HG02885 (cell line): ENCODE results near the gene IL13RA1.
"Not testable (repeated sequence)": the region's sequence is repeated elsewhere in the genome, so short reads cannot be mapped to it uniquely, and the experiment has no call there.

Experiments used
- ATAC-seq: cut with Tn5 transposase; IDR thresholded peaks from one replicate; pipeline ENCODE4 v1.9.1; 2021; ENCODE audit warnings: mild to moderate bottlenecking; ENCODE audit not compliant: unreplicated experiment, poor library complexity

The IL13RA1 gene

DNA sequence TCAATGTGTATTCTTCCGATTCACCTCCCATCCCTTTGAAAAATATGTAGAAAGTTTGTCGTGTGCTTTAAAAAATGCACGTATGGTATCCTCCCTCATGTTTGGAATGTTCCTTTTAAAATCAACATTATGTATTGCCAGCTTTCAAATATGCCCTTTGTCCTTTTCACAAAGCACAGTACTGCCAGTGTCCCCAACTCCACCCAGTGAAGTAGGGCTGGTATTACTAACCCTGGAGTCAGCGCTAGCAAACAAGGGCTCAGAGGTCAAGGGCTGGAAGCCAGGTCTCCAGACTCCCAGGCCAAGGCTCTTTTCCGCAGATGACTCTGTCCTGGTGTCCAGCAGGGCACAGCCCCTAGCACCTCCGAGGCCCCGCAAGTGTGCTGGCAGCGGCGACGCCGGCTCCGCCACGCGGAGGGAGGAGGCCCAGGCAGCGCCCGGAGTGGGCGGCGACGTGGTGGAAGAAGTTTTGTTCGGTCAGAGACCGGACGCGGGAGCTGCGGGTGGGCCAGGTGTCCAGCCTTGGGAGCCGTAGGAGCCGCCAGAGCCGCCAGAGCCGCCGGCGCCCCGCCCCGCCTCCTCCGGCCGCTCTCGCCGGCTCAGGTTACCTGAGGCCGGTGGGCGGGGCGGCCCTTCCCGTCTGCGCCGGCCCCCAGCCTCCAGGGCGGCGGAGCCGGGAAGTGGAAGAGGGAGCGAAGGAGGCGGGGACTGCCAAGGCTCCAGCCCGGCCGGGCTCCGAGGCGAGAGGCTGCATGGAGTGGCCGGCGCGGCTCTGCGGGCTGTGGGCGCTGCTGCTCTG is at the start of gene IL13RA1:
TSS of gene IL13RA1 (plus strand) at position 720 of the 799 bp plus-strand sequence. CDS start at position 753, 33 bp downstream.
- peak; percentile 68 for ATAC-seq

- ATAC-seq = no peak
Measured at GRCh38 chrX:118679290-118679689, 48.1 kb upstream of the IL13RA1 start.

DNA sequence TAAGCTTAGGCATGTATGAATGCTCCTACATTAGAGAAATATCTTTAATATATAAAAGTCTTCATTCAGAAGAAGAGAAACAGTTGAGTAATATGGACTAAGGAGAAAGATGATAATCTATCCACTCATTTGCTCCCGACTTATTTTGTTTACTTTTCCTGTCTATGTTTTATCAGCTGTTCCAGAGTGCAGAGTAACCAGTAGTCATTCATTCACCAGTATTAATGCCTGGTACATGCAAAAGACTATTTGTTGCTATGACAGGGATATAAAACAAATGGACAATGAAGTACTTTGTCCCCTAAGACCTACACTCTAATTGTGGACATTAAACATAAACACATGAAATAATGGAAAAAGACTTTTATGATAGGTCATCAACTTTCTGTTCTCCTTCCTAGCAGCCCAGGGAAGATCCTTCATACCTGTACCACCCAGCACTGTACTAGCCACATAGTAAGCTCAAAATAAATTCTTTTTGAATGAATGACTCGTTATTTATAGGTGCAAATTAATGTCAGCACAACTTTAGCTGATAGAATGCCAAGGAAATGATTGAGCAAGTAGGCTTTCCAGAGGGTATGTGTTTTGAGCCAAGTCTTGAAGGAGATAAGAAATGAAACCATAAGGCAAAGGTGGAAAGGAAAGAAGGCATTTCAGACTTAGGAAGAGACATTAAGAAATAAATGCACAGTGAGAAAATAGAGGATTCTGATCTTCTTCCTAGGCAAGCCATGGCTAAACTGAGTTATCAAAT is 45.0 kb upstream of the IL13RA1 start:
- ATAC-seq = no peak

GRCh38 chrX:118685393-118685792 is 42.0 kb upstream of the IL13RA1 start:
- no peak for ATAC-seq

GRCh38 chrX:118688935-118689334 is 38.5 kb upstream of the IL13RA1 start:
- no peak for ATAC-seq

DNA sequence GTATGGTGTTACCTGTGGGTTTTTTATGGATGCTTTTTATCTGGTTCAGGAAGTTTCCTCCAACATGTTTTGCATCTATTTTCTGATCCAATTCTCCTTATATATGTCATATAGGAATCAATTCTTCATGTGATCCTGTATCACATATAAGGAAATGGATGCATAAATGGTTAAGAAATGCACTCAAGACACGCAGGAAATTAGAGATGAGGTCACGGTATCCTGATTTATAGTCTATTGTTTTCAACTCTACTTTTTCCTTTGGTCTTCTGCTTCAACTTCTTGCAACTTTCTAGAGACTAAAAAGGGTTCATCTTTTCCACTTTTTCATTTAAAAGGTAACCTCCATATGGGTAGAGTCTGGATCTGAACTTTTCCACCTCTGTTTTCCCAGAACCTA is 33.6 kb upstream of the IL13RA1 start:
- no peak for ATAC-seq

DNA sequence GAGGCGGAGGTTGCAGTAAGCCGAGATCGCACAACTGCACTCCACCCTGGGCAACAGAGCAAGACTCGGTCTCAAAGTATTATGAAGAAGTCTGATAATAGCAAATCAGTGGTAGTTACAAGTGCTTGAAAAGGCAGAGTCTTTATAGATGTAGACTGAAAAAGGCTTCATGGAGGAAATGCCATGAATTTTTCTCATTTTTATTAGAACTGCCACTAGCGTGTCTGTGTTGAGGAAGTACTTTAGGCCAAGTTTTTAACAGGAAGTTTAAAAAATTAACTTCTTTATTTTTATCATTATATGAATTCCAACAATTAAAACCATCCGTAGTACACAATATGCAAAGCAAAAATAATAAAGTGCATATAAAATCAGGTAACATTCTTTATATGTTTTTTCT is 32.8 kb upstream of the IL13RA1 start:
- ATAC-seq = no peak

GRCh38 chrX:118698516-118699170 is 28.8 kb upstream of the IL13RA1 start:
- no peak for ATAC-seq

DNA sequence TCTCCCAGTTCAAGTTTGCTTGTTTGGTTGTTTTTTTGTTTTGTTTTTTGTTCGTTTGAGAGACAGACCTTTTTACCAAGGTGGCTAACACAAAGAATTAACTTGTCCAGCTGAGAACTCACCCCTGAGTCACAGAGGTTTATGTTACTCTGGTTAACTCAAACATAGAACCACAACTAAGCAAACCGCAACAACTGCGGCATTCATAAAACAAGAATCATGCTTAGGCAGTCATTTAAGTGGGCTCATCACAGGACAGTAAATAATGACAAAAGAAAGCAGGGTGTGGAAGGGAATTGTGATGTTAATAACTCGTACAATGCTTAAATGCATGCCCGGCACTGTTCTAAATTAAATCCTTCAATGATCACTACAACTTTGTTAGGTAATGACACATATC is 24.7 kb upstream of the IL13RA1 start:
- no peak for ATAC-seq

GRCh38 chrX:118706681-118707080 is 20.7 kb upstream of the IL13RA1 start:
- ATAC-seq = no peak

DNA sequence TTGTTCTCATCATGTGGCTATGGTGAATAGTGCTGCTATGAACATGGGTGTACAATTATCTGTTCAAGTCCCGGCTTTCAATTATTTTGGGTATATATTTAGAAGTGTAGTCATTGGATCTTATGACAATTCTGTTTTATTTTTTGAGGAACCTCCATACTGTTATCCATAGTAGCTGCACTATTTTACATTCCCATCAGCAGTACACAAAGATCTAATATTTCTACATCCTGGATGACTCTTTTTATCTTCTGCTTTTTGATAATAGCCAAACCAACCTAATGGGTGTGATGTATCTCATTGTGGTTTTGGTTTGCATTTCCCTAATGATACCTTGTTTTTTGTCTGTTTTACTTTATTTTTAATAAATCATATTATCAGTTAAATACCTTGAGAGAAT is 12.9 kb upstream of the IL13RA1 start:
- ATAC-seq = no peak

DNA sequence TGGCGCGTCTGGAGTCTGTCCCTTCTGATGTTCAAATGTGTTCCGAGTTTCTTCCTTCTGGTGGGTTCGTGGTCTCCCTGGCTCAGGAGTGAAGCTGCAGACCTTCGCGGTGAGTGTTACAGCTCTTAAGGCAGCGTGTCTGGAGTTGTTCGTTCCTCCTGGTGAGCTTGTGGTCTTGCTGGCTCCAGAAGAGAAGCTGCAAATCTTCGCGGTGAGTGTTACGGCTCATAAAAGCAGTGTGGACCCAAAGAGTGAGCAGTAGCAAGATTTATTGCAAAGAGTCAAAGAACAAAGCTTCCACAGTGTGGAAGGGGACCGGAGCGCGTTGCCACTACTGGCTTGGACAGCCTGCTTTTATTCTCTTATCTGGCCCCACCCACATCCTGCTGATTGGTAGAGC is 11.5 kb upstream of the IL13RA1 start:
- not testable (repeated sequence) for ATAC-seq

GRCh38 chrX:118716833-118717232 is 10.6 kb upstream of the IL13RA1 start:
- not testable (repeated sequence) for ATAC-seq

- ATAC-seq = no peak
Measured at GRCh38 chrX:118717678-118718391, 9.6 kb upstream of the IL13RA1 start.

DNA sequence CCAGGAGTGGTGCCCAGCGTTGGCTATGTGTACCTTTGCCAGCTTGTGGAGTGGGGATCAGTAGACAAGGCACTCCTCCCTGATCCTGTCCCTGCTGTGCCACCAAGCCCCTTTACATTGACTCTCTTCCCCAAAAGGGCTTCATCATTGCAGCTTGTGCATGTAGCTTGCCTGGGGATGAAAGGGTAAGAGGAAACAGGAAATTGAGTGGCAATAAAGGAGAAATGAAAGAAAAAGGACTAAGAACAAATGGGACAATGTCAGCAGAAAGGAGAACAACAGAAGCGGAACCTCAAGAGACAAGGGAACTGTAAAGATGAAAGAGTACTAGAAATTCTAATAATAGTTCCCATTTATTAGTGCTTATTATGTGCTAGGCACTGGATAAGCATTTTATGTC is 8.7 kb upstream of the IL13RA1 start:
- no peak for ATAC-seq

DNA sequence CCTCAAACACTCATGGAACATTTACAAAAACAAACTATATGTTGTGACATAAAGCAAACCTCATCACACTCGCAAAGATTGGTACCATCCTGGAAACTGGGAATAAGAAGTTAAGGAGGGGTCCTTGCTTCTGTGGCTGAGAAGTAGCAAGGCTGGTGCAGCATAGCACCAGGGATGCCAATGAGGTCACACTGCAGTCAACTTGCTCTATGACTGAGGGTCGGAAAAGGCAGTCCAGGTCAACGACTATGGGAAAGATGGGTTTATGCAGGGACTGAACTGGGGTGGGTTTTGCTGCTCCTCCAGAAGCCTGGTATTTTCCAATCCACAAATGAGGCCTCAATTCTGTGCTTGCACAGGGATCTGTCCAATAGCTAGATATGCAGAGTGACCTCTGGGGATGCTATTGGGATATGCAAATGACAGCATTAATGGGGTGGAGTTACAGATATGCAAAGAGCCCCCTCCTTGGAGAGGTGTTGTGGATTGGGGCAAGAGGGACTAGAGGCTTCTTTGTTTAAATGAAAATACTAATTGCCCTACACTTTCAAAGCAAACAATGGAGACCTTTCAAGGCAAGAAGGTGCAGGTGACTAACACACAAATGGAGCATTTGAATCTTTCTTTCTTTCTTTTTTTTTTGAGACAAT is 7.2 kb upstream of the IL13RA1 start:
- ATAC-seq = no peak

DNA sequence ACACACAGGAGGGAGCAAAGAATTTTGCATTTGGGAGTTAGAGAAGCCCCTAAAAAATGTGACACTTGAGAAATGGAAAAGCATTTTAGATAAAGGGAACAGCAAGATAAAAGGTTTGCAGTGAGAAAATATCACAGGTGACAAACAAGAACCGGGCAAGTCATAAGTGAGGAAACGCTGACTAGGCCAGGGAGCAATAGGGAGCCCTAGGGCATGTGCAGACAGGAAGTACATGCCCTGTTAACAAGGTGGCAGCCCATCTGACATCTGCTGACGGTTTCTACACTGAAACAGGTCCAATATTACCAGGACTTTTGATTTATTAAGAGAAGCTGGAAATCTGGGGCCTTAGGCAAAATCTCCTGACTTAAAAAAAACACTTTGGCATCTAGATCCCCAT is 4.0 kb upstream of the IL13RA1 start:
- no peak for ATAC-seq

- ATAC-seq = no peak
Measured at GRCh38 chrX:118724365-118724764, 3.0 kb upstream of the IL13RA1 start.

GRCh38 chrX:118724775-118725174 is 2.6 kb upstream of the IL13RA1 start:
- ATAC-seq = no peak

DNA sequence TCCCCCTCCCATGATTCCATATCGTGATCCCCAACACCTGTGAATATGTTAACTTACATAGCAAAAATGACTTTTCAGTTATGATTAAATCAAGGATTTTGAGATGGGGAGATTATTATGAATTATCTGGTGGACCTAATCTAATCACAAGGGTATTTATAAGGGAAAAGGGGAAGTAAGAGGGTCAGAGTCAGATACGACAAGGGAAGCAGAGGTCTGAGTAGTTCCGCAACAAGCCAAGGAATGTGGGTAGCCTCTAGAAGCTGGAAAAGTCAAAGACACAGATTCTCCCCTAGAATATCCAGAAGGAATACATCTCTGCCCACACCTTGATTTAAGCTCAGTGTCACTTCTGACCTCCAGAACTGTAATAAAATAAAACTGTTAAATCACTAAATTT is 1.0 kb upstream of the IL13RA1 start:
- ATAC-seq = no peak
